ENCODE data around the gene BCOR.
A peak's percentile ranks its signal among the peaks of the same experiment; 100 is the strongest.

Gene BCOR

GRCh38 chrX:40080894-40081678 lies 16.7 kb downstream of the BCOR start:
- intact Hi-C loops (cut with DNase I; ENCODE audit: low total_unique reads) = no loop called here
- Histone ChIP-seq H3K27ac (no peak overlapping the region), H3K4me1 (peaks cover 0 to 59% (median 35%) of the 10 kb centered on the region in 4 donors), H3K27me3 (no peaks in the 10 kb centered on the region), H3K36me3 (no peaks in the 10 kb centered on the region), H3K4me3 (no peak overlapping the region), H3K9me3 (no peaks in the 10 kb centered on the region)
- DNase-seq = no peak
- no peak for TF ChIP-seq CTCF (IDR thresholded peaks at IDR 0.05)

GRCh38 chrX:40079572-40079971 lies 18.2 kb downstream of the BCOR start:
- Histone ChIP-seq H3K4me1 (peaks cover 0 to 46% (median 26%) of the 10 kb centered on the region in 4 donors), H3K27ac (no peak overlapping the region), H3K9me3 (no peaks in the 10 kb centered on the region), H3K36me3 (peaks cover 0 to 7% (median 3%) of the 10 kb centered on the region in 3 donors), H3K4me3 (no peak overlapping the region), H3K27me3 (no peaks in the 10 kb centered on the region)
- intact Hi-C loops (cut with DNase I; ENCODE audit: low total_unique reads) = no loop called here
- no peak for DNase-seq
- no peak for TF ChIP-seq CTCF (IDR thresholded peaks at IDR 0.05)

- peaks cover under 1 to 16% (median 12%) of the 10 kb centered on the region in 3 donors for H3K36me3 ChIP-seq
- no peaks in the 10 kb centered on the region for H3K27me3 ChIP-seq
- intact Hi-C loops (cut with DNase I; ENCODE audit: low total_unique reads) = no loop called here
- DNase-seq = no peak
- H3K4me3 ChIP-seq = no peak overlapping the region
- no peak overlapping the region for H3K27ac ChIP-seq
- TF ChIP-seq CTCF (IDR thresholded peaks at IDR 0.05) = no peak
- no peaks in the 10 kb centered on the region for H3K9me3 ChIP-seq
- H3K4me1 ChIP-seq = peaks cover 0 to 37% (median 18%) of the 10 kb centered on the region in 4 donors
Observed at GRCh38 chrX:40078489-40079227, 19.1 kb downstream of the BCOR start.

GRCh38 chrX:40077906-40078305 lies 19.9 kb downstream of the BCOR start:
- TF ChIP-seq CTCF (IDR thresholded peaks at IDR 0.05) = no peak
- no peaks in the 10 kb centered on the region for H3K9me3 ChIP-seq
- no peak for DNase-seq
- H3K27ac ChIP-seq = no peak overlapping the region
- H3K4me3 ChIP-seq = no peak overlapping the region
- H3K36me3 ChIP-seq = peaks cover 8 to 23% (median 20%) of the 10 kb centered on the region in 3 donors
- no peaks in the 10 kb centered on the region for H3K27me3 ChIP-seq
- intact Hi-C loops (cut with DNase I; ENCODE audit: low total_unique reads) = no loop called here
- peaks cover 0 to 31% (median 14%) of the 10 kb centered on the region in 4 donors for H3K4me1 ChIP-seq

GRCh38 chrX:40076750-40077575 lies 20.8 kb downstream of the BCOR start:
- Histone ChIP-seq H3K27me3 (no peaks in the 10 kb centered on the region), H3K36me3 (peaks cover 10 to 33% (median 29%) of the 10 kb centered on the region in 3 donors), H3K27ac (peak overlapping the region; percentile 17 to 22), H3K4me3 (no peak overlapping the region), H3K9me3 (no peaks in the 10 kb centered on the region), H3K4me1 (peaks cover 0 to 22% (median 7%) of the 10 kb centered on the region in 4 donors)
- intact Hi-C loops (cut with DNase I; ENCODE audit: low total_unique reads) = no loop called here
- no peak for TF ChIP-seq CTCF (IDR thresholded peaks at IDR 0.05)
- DNase-seq = no peak
